ENCODE measurements around the gene PLXNA2.
A peak's percentile ranks its signal among the peaks of the same experiment; 100 is the strongest.

Gene PLXNA2

DNA sequence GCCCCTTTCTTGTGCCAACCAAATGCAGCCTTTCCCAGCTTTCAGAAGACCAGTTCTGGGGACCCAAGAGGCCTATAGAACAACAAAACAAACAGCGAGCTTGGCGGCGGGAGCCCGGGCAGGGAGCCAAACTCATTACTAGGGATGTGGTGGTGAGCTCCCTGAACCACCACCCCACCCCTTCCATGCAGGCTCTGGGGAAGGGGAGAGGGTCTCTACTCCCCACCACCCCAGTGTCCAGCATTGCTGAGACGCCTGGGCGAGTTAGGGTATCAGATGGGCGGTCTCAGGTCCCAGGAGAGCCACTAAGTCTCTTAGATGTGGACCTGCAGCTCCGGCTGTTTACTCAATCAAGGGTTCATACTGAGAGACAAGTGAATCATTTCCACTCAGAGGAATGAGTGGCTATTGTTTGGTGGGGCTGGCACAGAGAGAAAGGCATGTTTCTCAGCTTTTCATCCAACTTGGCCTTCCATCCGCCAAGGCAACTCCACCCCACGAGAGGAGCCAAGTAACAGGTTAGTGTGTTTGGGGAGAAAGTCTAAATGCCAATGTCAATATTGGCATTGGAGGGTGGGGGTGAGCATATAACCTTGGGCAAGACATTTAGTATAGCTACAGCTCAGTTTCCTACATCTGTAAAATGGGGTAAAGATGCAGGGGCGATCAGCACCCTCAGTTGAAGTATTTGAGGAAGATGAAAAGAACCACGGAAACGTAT lies 40.9 kb downstream of the PLXNA2 start:
- H3K36me3 Mint-ChIP-seq (ENCODE audit: low read depth), result peaks cover 33% of the 10 kb centered on the region
- peak overlapping the region in 1 of 3 experiments; percentile 68 for H3K27ac Mint-ChIP-seq
- no peaks in the 10 kb centered on the region for H3K9me3 Mint-ChIP-seq
- H3K4me3 Mint-ChIP-seq, result no peak overlapping the region
- TF ChIP-seq, protein P1, sequence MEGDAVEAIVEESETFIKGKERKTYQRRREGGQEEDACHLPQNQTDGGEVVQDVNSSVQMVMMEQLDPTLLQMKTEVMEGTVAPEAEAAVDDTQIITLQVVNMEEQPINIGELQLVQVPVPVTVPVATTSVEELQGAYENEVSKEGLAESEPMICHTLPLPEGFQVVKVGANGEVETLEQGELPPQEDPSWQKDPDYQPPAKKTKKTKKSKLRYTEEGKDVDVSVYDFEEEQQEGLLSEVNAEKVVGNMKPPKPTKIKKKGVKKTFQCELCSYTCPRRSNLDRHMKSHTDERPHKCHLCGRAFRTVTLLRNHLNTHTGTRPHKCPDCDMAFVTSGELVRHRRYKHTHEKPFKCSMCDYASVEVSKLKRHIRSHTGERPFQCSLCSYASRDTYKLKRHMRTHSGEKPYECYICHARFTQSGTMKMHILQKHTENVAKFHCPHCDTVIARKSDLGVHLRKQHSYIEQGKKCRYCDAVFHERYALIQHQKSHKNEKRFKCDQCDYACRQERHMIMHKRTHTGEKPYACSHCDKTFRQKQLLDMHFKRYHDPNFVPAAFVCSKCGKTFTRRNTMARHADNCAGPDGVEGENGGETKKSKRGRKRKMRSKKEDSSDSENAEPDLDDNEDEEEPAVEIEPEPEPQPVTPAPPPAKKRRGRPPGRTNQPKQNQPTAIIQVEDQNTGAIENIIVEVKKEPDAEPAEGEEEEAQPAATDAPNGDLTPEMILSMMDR (IDR thresholded peaks at IDR 0.05; ENCODE audit: unreplicated experiment in 3 of 3), result no peak
- H3K27me3 Mint-ChIP-seq (ENCODE audit: low read depth), result no peaks in the 10 kb centered on the region
- peaks cover 33% of the 10 kb centered on the region for H3K4me1 Mint-ChIP-seq

DNA sequence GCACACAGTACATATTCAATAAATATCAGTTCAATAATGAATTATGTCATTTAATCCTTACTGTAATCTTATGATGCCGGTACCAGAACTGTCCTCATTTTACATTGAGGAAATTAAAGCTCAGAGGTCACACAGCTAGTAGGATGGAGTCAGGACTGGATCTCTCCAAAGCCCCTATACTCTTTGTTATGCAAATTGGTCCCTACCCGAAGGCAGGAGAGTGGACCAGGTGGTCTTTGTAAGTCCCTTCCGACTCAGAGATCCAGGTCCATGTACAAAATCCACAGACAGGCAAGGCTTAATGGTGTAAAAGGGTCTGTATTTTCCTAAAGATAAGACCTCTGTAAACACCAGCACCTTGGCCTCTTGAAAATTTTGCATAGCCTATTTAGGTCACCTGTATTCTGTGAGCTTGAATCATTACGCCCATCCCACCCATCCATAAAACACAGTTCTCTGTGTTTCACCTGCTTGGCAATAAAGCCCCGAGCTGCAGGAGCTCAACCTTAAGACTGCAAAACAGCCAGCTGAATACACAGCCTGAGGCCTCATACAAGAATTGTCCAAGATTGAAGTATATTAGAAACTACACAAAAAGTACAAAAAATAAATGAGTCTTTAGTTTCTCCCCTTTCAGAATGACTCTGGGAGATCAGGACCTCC lies 41.7 kb downstream of the PLXNA2 start:
- no peaks in the 10 kb centered on the region for H3K9me3 Mint-ChIP-seq
- H3K4me3 Mint-ChIP-seq, result no peak overlapping the region
- peaks cover 26% of the 10 kb centered on the region for H3K36me3 Mint-ChIP-seq (ENCODE audit: low read depth)
- peaks cover 28% of the 10 kb centered on the region for H3K4me1 Mint-ChIP-seq
- peak overlapping the region in 1 of 3 experiments; percentile 68 for H3K27ac Mint-ChIP-seq
- H3K27me3 Mint-ChIP-seq (ENCODE audit: low read depth), result no peaks in the 10 kb centered on the region
- TF ChIP-seq, protein P1 (IDR thresholded peaks at IDR 0.05; ENCODE audit: unreplicated experiment in 3 of 3), result no peak

DNA sequence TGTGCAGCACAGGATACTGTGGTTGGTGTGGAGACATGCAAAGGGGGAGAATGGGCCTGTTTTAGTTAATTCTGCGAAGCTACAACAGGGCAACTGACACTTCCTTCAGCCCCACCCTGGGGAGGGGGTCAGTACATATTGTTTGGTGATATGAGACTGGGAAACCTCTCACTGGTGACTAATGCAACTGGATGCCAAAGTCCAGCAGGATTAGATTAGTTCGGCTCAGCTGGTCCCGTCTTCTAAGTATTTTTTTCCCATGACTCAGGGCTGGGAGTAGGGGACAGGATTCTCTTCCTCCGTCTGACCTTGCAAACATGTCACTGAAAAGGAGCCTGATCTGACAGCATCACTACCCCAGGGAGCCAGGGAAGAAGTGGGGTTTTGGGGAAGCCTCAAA lies 43.0 kb downstream of the PLXNA2 start:
- no peaks in the 10 kb centered on the region for H3K9me3 Mint-ChIP-seq
- TF ChIP-seq, protein P1 (IDR thresholded peaks at IDR 0.05; ENCODE audit: unreplicated experiment in 3 of 3), result no peak

DNA sequence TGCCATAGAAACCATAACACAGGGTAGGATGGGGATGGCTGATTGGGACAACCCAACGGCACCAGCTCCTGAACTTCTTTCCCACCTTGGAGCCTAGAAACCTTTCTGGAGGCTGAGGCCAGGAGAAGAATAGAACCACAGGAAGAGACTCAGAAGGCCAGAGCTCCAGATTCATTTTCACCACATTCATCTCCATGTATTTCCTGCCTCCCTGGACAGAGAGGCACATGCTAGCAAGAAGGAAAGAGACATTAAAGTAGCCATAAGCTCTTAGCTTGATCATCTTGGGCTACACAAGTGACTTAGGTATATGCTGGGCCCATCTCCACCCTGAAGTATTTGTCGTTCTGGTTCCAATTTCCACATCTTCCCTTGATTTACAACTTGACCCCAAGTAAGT lies 44.1 kb downstream of the PLXNA2 start:
- Mint-ChIP-seq H3K9me3 (no peaks in the 10 kb centered on the region), H3K4me3 (no peak overlapping the region), H3K27me3 (ENCODE audit: low read depth) (no peaks in the 10 kb centered on the region), H3K36me3 (ENCODE audit: low read depth) (peaks cover 27% of the 10 kb centered on the region), H3K27ac (peak overlapping the region in 1 of 3 experiments; percentile 11), H3K4me1 (peaks cover 25% of the 10 kb centered on the region)
- TF ChIP-seq, protein P1 (IDR thresholded peaks at IDR 0.05; ENCODE audit: unreplicated experiment in 3 of 3), result no peak

More for the DNA sequence above, 43.0 kb downstream of the PLXNA2 start:
- Mint-ChIP-seq H3K27ac (peak overlapping the region; percentile 18 to 62 (median 51)), H3K4me3 (no peak overlapping the region), H3K36me3 (ENCODE audit: low read depth) (peaks cover 27% of the 10 kb centered on the region), H3K27me3 (ENCODE audit: low read depth) (no peaks in the 10 kb centered on the region), H3K4me1 (peaks cover 25% of the 10 kb centered on the region)

DNA sequence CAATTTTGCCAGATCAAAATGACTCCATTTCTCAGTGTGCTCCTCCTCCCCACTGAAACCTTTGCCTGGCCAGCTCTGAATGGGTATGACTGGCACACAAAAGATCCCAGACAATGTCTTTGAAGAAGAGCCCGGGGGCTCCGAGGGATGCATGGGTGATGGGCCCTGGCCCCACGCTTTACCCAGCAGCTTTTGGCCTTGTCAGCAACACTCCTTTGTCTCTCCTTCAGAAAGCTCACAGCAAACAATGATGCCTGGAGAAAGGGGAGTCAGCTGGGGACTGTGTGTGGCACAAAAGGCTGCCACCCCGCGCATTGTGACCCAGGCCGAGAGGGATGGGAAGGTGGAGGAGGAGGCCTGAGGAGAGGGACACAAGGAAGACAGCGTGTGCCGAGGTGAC lies 45.9 kb downstream of the PLXNA2 start:
- H3K27me3 Mint-ChIP-seq (ENCODE audit: low read depth), result no peaks in the 10 kb centered on the region
- peaks cover 29% of the 10 kb centered on the region for H3K36me3 Mint-ChIP-seq (ENCODE audit: low read depth)
- no peaks in the 10 kb centered on the region for H3K9me3 Mint-ChIP-seq
- TF ChIP-seq, protein P1 (IDR thresholded peaks at IDR 0.05; ENCODE audit: unreplicated experiment in 3 of 3), result no peak
- H3K4me3 Mint-ChIP-seq, result no peak overlapping the region
- peaks cover 19% of the 10 kb centered on the region for H3K4me1 Mint-ChIP-seq
- no peak overlapping the region for H3K27ac Mint-ChIP-seq

All from nephron (organoid).